OCI-LY3 (cell line): ENCODE data around the gene PAK1.

Experiments used
- H2AFZ ChIP-seq: fragments of 200-600, 300-600 bp; shearing (Covaris generic); 2 replicates; pipeline ENCODE4 v1.6.0; 2014; ENCODE audit warnings: antibody characterized with exemption, low read depth, low read length
- H3K27ac ChIP-seq: fragments of 200-600, 300-600 bp; sonication (generic); 2 replicates; pipeline ENCODE4 v1.5.1; 2014; ENCODE audit warnings: mild to moderate bottlenecking, low read length, moderate library complexity, mixed read lengths
- H3K27me3 ChIP-seq: fragments of 200-600, 300-600 bp; sonication (generic); 2 replicates; pipeline ENCODE4 v1.6.1; 2014; ENCODE audit warnings: low read depth, low read length, mixed read lengths
- H3K36me3 ChIP-seq: fragments of 200-600, 300-600 bp; sonication (generic); replicated peaks from 2 replicates; pipeline ENCODE3; 2014; ENCODE audit warnings: low read depth, low read length, mixed read lengths
- H3K4me1 ChIP-seq: fragments of 300-600, 200-600 bp; sonication (generic); 2 replicates; pipeline ENCODE4 v1.6.1; 2014; ENCODE audit warnings: low read length, mixed read lengths
- H3K4me2 ChIP-seq: fragments of 200-600, 300-600 bp; sonication (generic); 2 replicates; pipeline ENCODE4 v1.6.1; 2014; ENCODE audit warnings: low read length, mixed read lengths
- H3K4me3 ChIP-seq: fragments of 300-600, 200-600 bp; sonication (generic); 2 replicates; pipeline ENCODE4 v1.5.1; 2014; ENCODE audit warnings: antibody characterized with exemption, mild to moderate bottlenecking, low read length, moderate library complexity
- H3K79me2 ChIP-seq: fragments of 300-600, 200-600 bp; shearing (Covaris generic); 2 replicates; pipeline ENCODE4 v1.6.1; 2014; ENCODE audit warnings: mild to moderate bottlenecking, low read length, mixed read lengths
- H3K9ac ChIP-seq: fragments of 300-600, 200-600 bp; shearing (Covaris generic); 2 replicates; pipeline ENCODE4 v1.6.0; 2014; ENCODE audit warnings: mild to moderate bottlenecking, low read length, moderate library complexity
- H3K9me3 ChIP-seq: fragments of 200-600, 300-600 bp; shearing (Covaris generic); 2 replicates; pipeline ENCODE4 v1.6.1; 2014; ENCODE audit warnings: low read length, mixed read lengths; ENCODE audit not compliant: insufficient read depth
- H4K20me1 ChIP-seq: fragments of 200-600, 300-600 bp; sonication (generic); 2 replicates; pipeline ENCODE4 v1.6.1; 2016; ENCODE audit warnings: low read length, mixed read lengths; ENCODE audit not compliant: insufficient read depth
- CTCF ChIP-seq: fragments of 200-600, 300-600 bp; sonication (generic); IDR thresholded peaks from 2 replicates; pipeline ENCODE4 v1.5.1; 2014; ENCODE audit warnings: antibody characterized with exemption, low read length, low read depth
- EZH2phosphoT487 ChIP-seq: fragments of 200-600 bp; shearing (Covaris generic); IDR thresholded peaks from 2 replicates; pipeline ENCODE4 v1.6.1; 2018; ENCODE audit warnings: antibody characterized with exemption, mixed run types, low read depth

PAK1 gene

GRCh38 chr11:77436506-77436905, 37.4 kb downstream of the PAK1 start:
- H3K4me2 ChIP-seq, result no peak overlapping the region
- H3K36me3 ChIP-seq, result no peaks in the 10 kb centered on the region
- TF ChIP-seq CTCF (no peak), EZH2phosphoT487 (no peak)
- no peak overlapping the region for H3K4me3 ChIP-seq
- H4K20me1 ChIP-seq, result no peaks in the 10 kb centered on the region
- H2AFZ ChIP-seq, result no peak overlapping the region
- H3K9me3 ChIP-seq, result no peaks in the 10 kb centered on the region
- peaks cover 6% of the 10 kb centered on the region for H3K4me1 ChIP-seq
- no peak overlapping the region for H3K9ac ChIP-seq
- H3K27me3 ChIP-seq, result no peaks in the 10 kb centered on the region
- H3K79me2 ChIP-seq, result no peaks in the 10 kb centered on the region
- no peak overlapping the region for H3K27ac ChIP-seq

- H3K4me3 ChIP-seq, result no peak overlapping the region
- H3K79me2 ChIP-seq, result no peaks in the 10 kb centered on the region
- no peak overlapping the region for H2AFZ ChIP-seq
- TF ChIP-seq CTCF (no peak), EZH2phosphoT487 (no peak)
- no peaks in the 10 kb centered on the region for H3K9me3 ChIP-seq
- H3K27ac ChIP-seq, result no peak overlapping the region
- H3K9ac ChIP-seq, result no peak overlapping the region
- no peak overlapping the region for H3K4me2 ChIP-seq
- peaks cover 6% of the 10 kb centered on the region for H3K4me1 ChIP-seq
- H3K27me3 ChIP-seq, result no peaks in the 10 kb centered on the region
- H3K36me3 ChIP-seq, result no peaks in the 10 kb centered on the region
- H4K20me1 ChIP-seq, result no peaks in the 10 kb centered on the region
These were observed 37.9 kb downstream of the PAK1 start for GRCh38 chr11:77435972-77436371.

GRCh38 chr11:77431813-77432212, 42.1 kb downstream of the PAK1 start:
- H3K9me3 ChIP-seq, result no peaks in the 10 kb centered on the region
- H3K4me1 ChIP-seq, result peaks cover 6% of the 10 kb centered on the region
- no peaks in the 10 kb centered on the region for H3K27me3 ChIP-seq
- H3K79me2 ChIP-seq, result no peaks in the 10 kb centered on the region
- no peak overlapping the region for H3K4me2 ChIP-seq
- TF ChIP-seq CTCF, result no peak
- TF ChIP-seq EZH2phosphoT487, result no peak
- H3K4me3 ChIP-seq, result no peak overlapping the region
- H4K20me1 ChIP-seq, result no peaks in the 10 kb centered on the region
- no peak overlapping the region for H2AFZ ChIP-seq
- no peak overlapping the region for H3K27ac ChIP-seq
- no peak overlapping the region for H3K9ac ChIP-seq
- no peaks in the 10 kb centered on the region for H3K36me3 ChIP-seq

- H3K79me2 ChIP-seq, result no peaks in the 10 kb centered on the region
- no peaks in the 10 kb centered on the region for H3K27me3 ChIP-seq
- no peak overlapping the region for H3K4me2 ChIP-seq
- no peaks in the 10 kb centered on the region for H3K9me3 ChIP-seq
- no peak overlapping the region for H3K4me3 ChIP-seq
- H4K20me1 ChIP-seq, result no peaks in the 10 kb centered on the region
- H3K36me3 ChIP-seq, result no peaks in the 10 kb centered on the region
- no peak overlapping the region for H3K27ac ChIP-seq
- TF ChIP-seq CTCF, result no peak
- H3K4me1 ChIP-seq, result peaks cover 6% of the 10 kb centered on the region
- no peak overlapping the region for H2AFZ ChIP-seq
- no peak overlapping the region for H3K9ac ChIP-seq
These were observed 45.3 kb downstream of the PAK1 start for GRCh38 chr11:77428598-77428997.
